Astrocyte (in vitro differentiated cells and primary cell): ENCODE measurements around the gene NAA50.

Experiments
- EZH2 ChIP-seq: IDR thresholded peaks from 2 replicates; pipeline ENCODE4 v1.6.1; 2012; ENCODE audit warnings: mild to moderate bottlenecking, low read length, inconsistent platforms; ENCODE audit not compliant: insufficient read depth
- TF ChIP-seq, protein P1 (sequence below): IDR thresholded peaks from 2 replicates; pipeline ENCODE4 v1.5.1; 2011; ENCODE audit warnings: low read depth, mild to moderate bottlenecking, inconsistent platforms, low read length, moderate library complexity; ENCODE audit not compliant: insufficient read depth

DNA sequence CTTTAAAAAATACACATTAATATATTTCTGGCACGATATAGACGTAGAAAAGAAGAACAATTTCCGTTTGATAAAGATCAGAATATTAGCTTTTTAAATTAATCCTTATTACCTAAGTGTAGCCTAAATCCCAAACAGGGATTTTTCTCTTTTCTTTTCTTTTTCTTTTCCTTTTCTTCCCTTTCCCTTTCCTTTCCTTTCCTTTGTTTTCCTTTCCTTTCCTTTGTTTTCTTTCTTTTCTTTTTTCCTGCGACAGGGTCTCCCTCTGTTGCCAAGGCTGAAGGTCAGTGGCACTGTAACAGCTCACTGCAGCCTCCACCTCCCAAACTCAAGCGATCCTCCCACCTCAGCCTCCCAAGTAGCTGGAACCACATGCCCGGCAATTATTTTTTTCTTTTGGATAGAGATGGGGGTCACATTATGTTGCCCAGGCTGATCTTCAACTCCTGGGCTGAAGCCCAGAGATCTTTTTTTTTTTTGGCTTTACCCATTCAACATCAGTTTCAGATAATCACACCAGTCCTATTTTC lies 47.8 kb downstream of the NAA50 start:
- no peak for TF ChIP-seq EZH2
- TF ChIP-seq, protein P1, sequence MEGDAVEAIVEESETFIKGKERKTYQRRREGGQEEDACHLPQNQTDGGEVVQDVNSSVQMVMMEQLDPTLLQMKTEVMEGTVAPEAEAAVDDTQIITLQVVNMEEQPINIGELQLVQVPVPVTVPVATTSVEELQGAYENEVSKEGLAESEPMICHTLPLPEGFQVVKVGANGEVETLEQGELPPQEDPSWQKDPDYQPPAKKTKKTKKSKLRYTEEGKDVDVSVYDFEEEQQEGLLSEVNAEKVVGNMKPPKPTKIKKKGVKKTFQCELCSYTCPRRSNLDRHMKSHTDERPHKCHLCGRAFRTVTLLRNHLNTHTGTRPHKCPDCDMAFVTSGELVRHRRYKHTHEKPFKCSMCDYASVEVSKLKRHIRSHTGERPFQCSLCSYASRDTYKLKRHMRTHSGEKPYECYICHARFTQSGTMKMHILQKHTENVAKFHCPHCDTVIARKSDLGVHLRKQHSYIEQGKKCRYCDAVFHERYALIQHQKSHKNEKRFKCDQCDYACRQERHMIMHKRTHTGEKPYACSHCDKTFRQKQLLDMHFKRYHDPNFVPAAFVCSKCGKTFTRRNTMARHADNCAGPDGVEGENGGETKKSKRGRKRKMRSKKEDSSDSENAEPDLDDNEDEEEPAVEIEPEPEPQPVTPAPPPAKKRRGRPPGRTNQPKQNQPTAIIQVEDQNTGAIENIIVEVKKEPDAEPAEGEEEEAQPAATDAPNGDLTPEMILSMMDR = no peak
